ENCODE data around the gene PAX8. TPM values are rescaled to one million over a fixed set of nuclear protein-coding genes. Genes with fewer than 3 reads are reported as not detected.

PAX8 gene
- total and polyA plus RNA-seq, 12 donors, result 1.7 to 72.3 (median 11.6) TPM

- H3K4me1 ChIP-seq (replicated peaks in 1 of 2), result no peaks in the 10 kb centered on the region
- 76 to 84% (median 80%) methylated on average over 6 of the region's 6 CpGs for WGBS, 4 donors
- no peak for TF ChIP-seq CTCF (IDR thresholded peaks at IDR 0.05)
- no peak for TF ChIP-seq POLR2A (IDR thresholded peaks at IDR 0.05)
- H3K27me3 ChIP-seq, result no peaks in the 10 kb centered on the region
- no peak for DNase-seq
- no peaks in the 10 kb centered on the region for H3K9me3 ChIP-seq (replicated peaks in 1 of 3)
- H3K36me3 ChIP-seq (replicated peaks in 1 of 2), result no peaks in the 10 kb centered on the region
- H3K4me3 ChIP-seq, result no peak overlapping the region
- H3K27ac ChIP-seq, result no peak overlapping the region
- intact Hi-C loops (cut with DNase I), result no loop called here
Observed at GRCh38 chr2:113260991-113261390, 17.7 kb downstream of the PAX8 start.

- 85 to 92% (median 89%) methylated on average over 6 of the region's 6 CpGs for WGBS, 4 donors
- no peaks in the 10 kb centered on the region for H3K9me3 ChIP-seq (replicated peaks in 1 of 3)
- no peaks in the 10 kb centered on the region for H3K36me3 ChIP-seq (replicated peaks in 1 of 2)
- DNase-seq, result no peak
- no peaks in the 10 kb centered on the region for H3K4me1 ChIP-seq (replicated peaks in 1 of 2)
- no peak overlapping the region for H3K27ac ChIP-seq
- no peaks in the 10 kb centered on the region for H3K27me3 ChIP-seq
- H3K4me3 ChIP-seq, result no peak overlapping the region
- TF ChIP-seq CTCF (IDR thresholded peaks at IDR 0.05) (no peak), POLR2A (IDR thresholded peaks at IDR 0.05) (no peak)
- intact Hi-C loops (cut with DNase I), result no loop called here
Observed at GRCh38 chr2:113258471-113259147, 20.1 kb downstream of the PAX8 start.

- DNase-seq, result no peak
- intact Hi-C loops (cut with DNase I), result no loop called here
- Histone ChIP-seq H3K27me3 (no peaks in the 10 kb centered on the region), H3K4me1 (replicated peaks in 1 of 2) (no peaks in the 10 kb centered on the region), H3K36me3 (replicated peaks in 1 of 2) (no peaks in the 10 kb centered on the region), H3K4me3 (no peak overlapping the region), H3K27ac (no peak overlapping the region), H3K9me3 (replicated peaks in 1 of 3) (no peaks in the 10 kb centered on the region)
- TF ChIP-seq CTCF (IDR thresholded peaks at IDR 0.05) (no peak), POLR2A (IDR thresholded peaks at IDR 0.05) (no peak)
- WGBS, 4 donors, result 73 to 84% (median 83%) methylated on average over 7 of the region's 7 CpGs
Observed at GRCh38 chr2:113257516-113258264, 21.0 kb downstream of the PAX8 start.

GRCh38 chr2:113255140-113256070 lies 23.3 kb downstream of the PAX8 start:
- H3K27ac ChIP-seq, result no peak overlapping the region
- no peaks in the 10 kb centered on the region for H3K9me3 ChIP-seq (replicated peaks in 1 of 3)
- no peaks in the 10 kb centered on the region for H3K36me3 ChIP-seq (replicated peaks in 1 of 2)
- TF ChIP-seq POLR2A (IDR thresholded peaks at IDR 0.05) (no peak), CTCF (IDR thresholded peaks at IDR 0.05) (no peak)
- no peak for DNase-seq
- intact Hi-C loops (cut with DNase I), result no loop called here
- no peaks in the 10 kb centered on the region for H3K4me1 ChIP-seq (replicated peaks in 1 of 2)
- H3K27me3 ChIP-seq, result no peaks in the 10 kb centered on the region
- H3K4me3 ChIP-seq, result no peak overlapping the region
- WGBS, 4 donors, result 51 to 70% (median 66%) methylated on average over 4 of the region's 4 CpGs

Data from adrenal gland (tissue), 12 donors.